Right atrium auricular region (tissue), 2 donors: Measurements from ENCODE around the gene PLCH1. TPM values are rescaled to one million over a fixed set of nuclear protein-coding genes. Genes with fewer than 3 reads are reported as not detected.

ENCODE experiments used
- DNase-seq: peaks from one replicate; pipeline ENCODE4 v3.0.0-alpha.2; 2019; ENCODE audit warnings: low spot score
- H3K27ac ChIP-seq, 2 donors: fragments of 200-600 bp; sonication (generic); 1 replicate in 1 of 2; 2 replicates in 1 of 2; pipeline ENCODE4 v1.5.1; 2016 to 2019
- H3K27me3 ChIP-seq, 2 donors: fragments of 200-600 bp; sonication (generic); one replicate each; pipeline versions ENCODE4 v1.5.1 to v1.6.0; 2017 to 2019
- H3K36me3 ChIP-seq: fragments of 200-600 bp; sonication (generic); one replicate; pipeline ENCODE4 v1.5.1; 2016
- H3K4me1 ChIP-seq, 2 donors: fragments of 200-600 bp; sonication (generic); one replicate each; pipeline versions ENCODE4 v1.5.1 to v1.6.0; 2017 to 2019
- H3K4me3 ChIP-seq, 2 donors: fragments of 200-600 bp; sonication (generic); 1 replicate in 1 of 2; 2 replicates in 1 of 2; pipeline ENCODE4 v1.5.1; 2017 to 2019; ENCODE audit warnings: mild to moderate bottlenecking in 1 of 2, moderate library complexity in 1 of 2
- H3K9me3 ChIP-seq, 2 donors: fragments of 200-600 bp; sonication (generic); one replicate each; pipeline ENCODE4 v1.5.1; 2019
- CTCF ChIP-seq, 2 donors: fragments of 200-600 bp; sonication (generic); IDR thresholded peaks; one replicate each; pipeline ENCODE4 v1.5.1; 2019; ENCODE audit warnings: antibody characterized with exemption in 2 of 2
- total RNA-seq, 2 donors: library from RNA; depleted of rRNA; stranded (reverse); fragments of >200 nt; gene quantifications; one replicate each; pipeline ENCODE4 v1.1.0, GENCODE V29; 2016

The PLCH1 gene
- total RNA-seq, 2 donors from 2014 or later = 1.4 to 1.5 TPM

- no peak for TF ChIP-seq CTCF (IDR thresholded peaks at IDR 0.05)
- no peak for DNase-seq
- no peak overlapping the region for H3K4me3 ChIP-seq
- no peaks in the 10 kb centered on the region for H3K4me1 ChIP-seq
- H3K27me3 ChIP-seq = no peaks in the 10 kb centered on the region
- H3K9me3 ChIP-seq = no peaks in the 10 kb centered on the region
- H3K36me3 ChIP-seq = no peaks in the 10 kb centered on the region
- no peak overlapping the region for H3K27ac ChIP-seq
These were observed 333.2 kb downstream of the PLCH1 start for GRCh38 chr3:155411500-155412223.

GRCh38 chr3:155409336-155409735 is 335.5 kb downstream of the PLCH1 start:
- Histone ChIP-seq H3K27ac (no peak overlapping the region), H3K36me3 (no peaks in the 10 kb centered on the region), H3K4me1 (no peaks in the 10 kb centered on the region), H3K27me3 (no peaks in the 10 kb centered on the region), H3K9me3 (no peaks in the 10 kb centered on the region), H3K4me3 (no peak overlapping the region)
- DNase-seq = no peak
- no peak for TF ChIP-seq CTCF (IDR thresholded peaks at IDR 0.05)

- no peak for DNase-seq
- no peaks in the 10 kb centered on the region for H3K36me3 ChIP-seq
- H3K4me3 ChIP-seq = no peak overlapping the region
- H3K4me1 ChIP-seq = no peaks in the 10 kb centered on the region
- H3K9me3 ChIP-seq = no peaks in the 10 kb centered on the region
- no peak for TF ChIP-seq CTCF (IDR thresholded peaks at IDR 0.05)
- H3K27ac ChIP-seq = no peak overlapping the region
- no peaks in the 10 kb centered on the region for H3K27me3 ChIP-seq
These were observed 336.9 kb downstream of the PLCH1 start for GRCh38 chr3:155407971-155408370.

- no peak for TF ChIP-seq CTCF (IDR thresholded peaks at IDR 0.05)
- Histone ChIP-seq H3K27ac (no peak overlapping the region), H3K27me3 (no peaks in the 10 kb centered on the region), H3K36me3 (no peaks in the 10 kb centered on the region), H3K9me3 (no peaks in the 10 kb centered on the region), H3K4me1 (no peaks in the 10 kb centered on the region), H3K4me3 (no peak overlapping the region)
- no peak for DNase-seq
These were observed 337.5 kb downstream of the PLCH1 start for GRCh38 chr3:155407331-155407730.

GRCh38 chr3:155404486-155404885 is 340.4 kb downstream of the PLCH1 start:
- H3K27ac ChIP-seq = no peak overlapping the region
- H3K27me3 ChIP-seq = no peaks in the 10 kb centered on the region
- H3K9me3 ChIP-seq = no peaks in the 10 kb centered on the region
- no peaks in the 10 kb centered on the region for H3K36me3 ChIP-seq
- no peak overlapping the region for H3K4me3 ChIP-seq
- DNase-seq = no peak
- no peak for TF ChIP-seq CTCF (IDR thresholded peaks at IDR 0.05)
- no peaks in the 10 kb centered on the region for H3K4me1 ChIP-seq

- Histone ChIP-seq H3K4me3 (no peak overlapping the region), H3K27me3 (no peaks in the 10 kb centered on the region), H3K36me3 (no peaks in the 10 kb centered on the region), H3K27ac (no peak overlapping the region), H3K4me1 (no peaks in the 10 kb centered on the region), H3K9me3 (no peaks in the 10 kb centered on the region)
- DNase-seq = no peak
- TF ChIP-seq CTCF (IDR thresholded peaks at IDR 0.05) = no peak
These were observed 342.2 kb downstream of the PLCH1 start for GRCh38 chr3:155402656-155403055.
